Left lobe of liver (tissue), 2 donors: ENCODE results near the gene DNLZ. TPM values are rescaled to one million over a fixed set of nuclear protein-coding genes. Genes with fewer than 3 reads are reported as not detected.
"Not testable (repeated sequence)": the region's sequence is repeated elsewhere in the genome, so short reads cannot be mapped to it uniquely, and the experiment has no call there.

Experiments used
- ATAC-seq: fragments of 200-7000 bp; cut with Tn5 transposase; one replicate; pipeline ENCODE4 v1.9.1; 2020; ENCODE audit warnings: mild to moderate bottlenecking, moderate library complexity
- DNase-seq: peaks from one replicate; pipeline ENCODE4 v3.0.0-alpha.2; 2020; ENCODE audit warnings: low spot score
- total RNA-seq: library from RNA; stranded (reverse); gene quantifications from one replicate; pipeline ENCODE4 v1.2.1, GENCODE V29; 2021
- donor health status: DM: no; HTN: no; CAD: no; lungs with moderate emphysema.
- donor health status: DM: no; HTN: yes; CAD: no.

Gene DNLZ
- total RNA-seq, 1 donor from 2014 or later = 13.8 TPM

DNA sequence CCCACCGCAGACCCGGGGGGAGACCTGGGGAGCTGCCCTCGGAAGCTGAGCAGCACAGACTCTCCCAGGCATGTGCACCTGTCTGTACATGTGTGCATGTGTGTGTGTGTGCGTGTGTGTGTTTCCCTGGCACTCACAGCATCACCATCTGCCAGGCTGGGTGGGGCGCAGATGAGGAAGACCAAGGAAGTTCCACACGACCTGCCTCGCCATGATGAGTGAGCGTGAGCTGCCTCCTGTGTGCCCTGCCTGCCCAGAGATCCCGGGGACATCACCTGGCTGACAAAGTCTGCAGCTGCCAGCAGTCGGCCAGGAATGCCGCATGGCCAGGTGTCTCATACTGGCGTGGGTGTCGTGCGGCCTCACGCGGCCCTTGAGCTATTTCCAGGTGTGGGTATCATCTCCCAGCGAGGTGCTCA, 40.2 kb downstream of the DNLZ start:
- DNase-seq = no peak
- ATAC-seq = no peak

DNA sequence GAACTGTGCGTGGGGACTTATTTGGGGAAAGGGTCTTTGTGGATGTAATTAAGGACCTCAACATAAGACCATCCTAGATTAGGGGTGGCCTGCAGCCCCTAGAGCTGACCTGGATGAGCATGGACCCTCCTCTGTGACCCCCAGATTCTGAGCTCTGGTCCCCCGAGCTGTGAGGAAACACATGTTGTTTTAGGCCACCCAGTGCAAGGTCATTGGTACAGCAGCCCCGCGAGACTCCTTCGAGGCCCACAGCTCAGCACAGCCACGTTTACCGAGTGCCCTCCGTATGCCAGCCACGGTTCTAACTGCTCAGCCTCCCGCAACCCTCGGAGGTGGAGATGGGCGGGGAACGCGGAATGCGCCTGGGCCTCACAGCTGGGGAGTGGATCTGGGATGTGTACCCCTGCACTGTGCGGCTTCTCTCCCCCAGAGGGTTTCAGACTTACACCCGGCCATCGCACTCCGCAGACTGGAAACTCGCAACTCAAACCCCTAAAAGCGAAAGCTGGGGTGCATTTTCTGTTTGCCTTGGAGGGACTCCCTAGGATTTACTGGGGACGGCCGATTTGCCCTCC, 40.7 kb downstream of the DNLZ start:
- ATAC-seq (no peak), DNase-seq (no peak)

DNA sequence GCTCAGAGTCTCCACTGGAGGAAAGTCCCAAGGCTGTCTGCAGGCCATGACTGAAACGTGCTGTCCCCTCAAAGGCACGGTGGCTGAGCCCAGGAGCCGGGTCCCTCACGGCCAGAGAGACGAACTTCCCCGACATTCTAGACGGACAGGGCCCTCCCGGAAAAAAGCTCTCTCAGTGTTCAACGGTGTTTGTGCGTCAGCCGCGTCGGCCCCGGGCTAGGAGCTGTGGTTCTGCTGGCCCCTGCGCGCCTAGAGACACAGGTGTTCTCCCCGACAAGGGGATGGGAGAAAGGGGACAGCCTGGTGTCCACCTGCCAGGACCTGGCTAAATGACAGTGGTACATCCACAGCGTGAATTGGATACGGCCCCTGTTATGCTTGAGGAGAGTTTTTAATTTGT, 42.0 kb downstream of the DNLZ start:
- DNase-seq (no peak), ATAC-seq (no peak)

DNA sequence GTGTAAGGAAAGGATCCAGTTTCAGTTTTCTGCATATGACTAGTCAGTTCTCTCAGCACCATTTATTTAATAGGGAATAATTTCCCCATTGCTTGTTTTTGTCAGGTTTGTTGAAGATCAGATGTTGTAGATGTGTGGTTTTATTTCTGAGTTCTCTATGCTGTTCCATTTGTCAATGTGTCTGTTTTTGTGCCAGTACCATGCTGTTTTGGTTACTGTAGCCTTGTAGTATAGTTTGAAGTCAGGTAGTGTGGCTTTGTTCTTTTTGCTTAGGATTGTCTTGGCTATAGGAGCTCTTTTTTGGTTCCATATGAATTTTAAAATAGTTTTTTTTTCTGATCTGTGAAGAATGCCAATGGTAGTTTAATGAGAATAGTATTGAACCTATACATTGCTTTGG, 42.6 kb downstream of the DNLZ start:
- ATAC-seq, DNase-seq: not testable (repeated sequence)

DNA sequence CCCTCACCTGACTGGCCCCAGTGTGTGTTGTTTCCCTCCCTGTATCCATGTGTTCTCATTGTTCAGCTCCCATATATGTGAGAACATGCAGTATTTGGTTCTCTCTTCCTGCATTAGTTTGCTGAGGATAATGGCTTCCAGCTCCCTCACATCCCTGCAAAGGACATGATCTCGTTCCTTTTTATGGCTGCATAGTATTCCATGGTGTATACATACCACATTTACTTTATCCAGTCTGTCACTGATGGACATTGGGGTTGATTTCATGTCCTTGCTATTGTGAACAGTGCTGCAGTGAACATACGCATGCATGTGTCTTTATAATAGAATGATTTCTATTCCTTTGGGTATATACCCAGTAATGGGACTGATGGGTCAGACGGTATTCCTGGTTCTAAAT, 43.6 kb downstream of the DNLZ start:
- not testable (repeated sequence) for ATAC-seq, DNase-seq

DNA sequence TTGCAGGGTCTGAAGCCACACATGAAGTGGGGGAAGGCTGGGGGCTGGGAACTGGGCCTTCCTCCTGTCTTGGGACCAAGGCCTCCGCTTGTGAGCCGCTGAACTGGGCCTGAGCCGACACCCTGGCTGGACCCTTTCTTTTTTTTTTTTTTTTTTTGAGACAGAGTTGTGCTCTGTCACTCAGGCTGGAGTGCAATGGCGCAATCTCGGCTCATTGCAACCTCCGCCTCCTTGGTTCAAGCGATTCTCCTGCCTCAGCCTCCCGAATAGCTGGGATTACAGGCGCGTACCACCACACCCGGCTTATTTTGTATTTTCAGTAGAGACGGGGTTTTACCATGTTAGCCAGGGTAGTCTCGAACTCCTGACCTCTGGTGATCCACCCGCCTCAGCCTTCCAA, 44.3 kb downstream of the DNLZ start:
- DNase-seq, ATAC-seq: not testable (repeated sequence)

DNA sequence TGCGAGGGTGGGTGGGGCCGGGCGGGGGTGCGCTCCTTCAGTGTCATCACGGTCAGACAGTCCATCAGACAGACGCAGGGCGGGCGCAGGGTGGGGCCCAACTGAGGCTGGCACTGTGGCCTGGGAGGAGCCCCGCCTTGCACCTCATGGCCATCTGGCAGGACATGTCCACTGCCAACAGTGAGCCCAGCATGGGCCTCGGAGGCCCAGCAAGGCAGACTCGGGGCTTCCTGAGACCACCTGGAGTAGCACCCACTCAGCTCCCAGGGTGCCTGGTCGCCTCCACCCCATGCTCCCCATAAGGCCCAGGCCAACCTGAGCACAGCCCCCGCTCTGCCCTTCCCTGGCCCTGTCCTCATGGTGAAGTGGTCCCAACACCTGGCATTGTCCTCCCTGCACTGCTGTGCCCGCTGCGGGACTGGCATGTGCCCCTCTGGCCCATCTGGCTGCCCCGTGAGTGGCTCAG, 44.7 kb downstream of the DNLZ start:
- no peak for DNase-seq
- no peak for ATAC-seq

DNA sequence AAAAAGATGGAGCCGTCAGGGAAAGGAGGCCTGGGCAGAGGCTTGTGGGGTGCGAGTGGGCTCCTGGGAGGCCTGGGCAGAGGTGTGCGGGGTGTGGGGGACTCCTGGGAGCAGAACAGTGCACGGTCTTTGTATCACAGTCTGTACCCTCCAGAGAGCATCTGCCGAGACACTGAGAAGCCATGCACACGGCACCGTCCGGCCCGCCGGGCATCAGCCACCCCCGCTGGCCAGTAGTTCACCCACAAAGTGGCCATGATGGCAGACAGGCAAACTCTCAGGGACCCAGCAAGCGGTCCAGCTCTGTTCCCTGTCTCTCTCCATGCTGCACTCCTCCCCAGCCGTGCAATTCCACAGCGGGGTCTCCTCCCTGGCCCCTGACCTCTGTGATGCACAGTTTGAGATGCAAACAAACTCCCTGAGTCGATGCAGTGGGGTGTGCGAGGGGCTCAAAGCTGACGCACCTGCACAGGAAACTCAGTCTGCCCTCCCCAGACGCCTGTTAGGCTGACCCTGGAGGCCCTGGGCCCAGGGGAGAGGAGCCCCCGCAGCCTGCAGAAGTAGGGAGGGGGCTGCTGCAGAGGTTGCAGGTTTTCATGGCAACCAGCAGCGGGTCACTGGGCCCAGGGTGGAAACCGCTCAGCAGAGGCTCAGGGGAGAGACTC, 45.3 kb downstream of the DNLZ start:
- DNase-seq = no peak
- no peak for ATAC-seq

DNA sequence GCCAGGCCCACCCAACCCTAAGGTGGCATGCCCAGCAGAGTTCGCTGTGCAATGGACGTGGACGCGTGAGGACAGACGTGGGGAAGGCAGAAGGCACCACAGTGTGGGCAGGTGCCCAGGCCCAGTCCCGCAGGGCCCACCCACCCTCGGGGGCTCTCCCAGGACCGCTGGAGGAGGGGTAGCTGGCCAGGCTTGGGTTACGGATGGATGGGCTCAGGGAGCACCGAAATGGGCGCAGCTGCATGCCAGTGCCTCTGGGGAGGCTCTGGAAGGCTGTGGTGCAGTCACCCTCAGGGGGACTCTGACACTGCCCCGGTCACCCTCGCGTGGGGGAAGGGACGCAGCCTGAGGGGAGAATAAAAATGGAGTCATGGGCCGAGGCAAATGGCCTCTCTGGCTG, 45.8 kb downstream of the DNLZ start:
- ATAC-seq (no peak), DNase-seq (no peak)

DNA sequence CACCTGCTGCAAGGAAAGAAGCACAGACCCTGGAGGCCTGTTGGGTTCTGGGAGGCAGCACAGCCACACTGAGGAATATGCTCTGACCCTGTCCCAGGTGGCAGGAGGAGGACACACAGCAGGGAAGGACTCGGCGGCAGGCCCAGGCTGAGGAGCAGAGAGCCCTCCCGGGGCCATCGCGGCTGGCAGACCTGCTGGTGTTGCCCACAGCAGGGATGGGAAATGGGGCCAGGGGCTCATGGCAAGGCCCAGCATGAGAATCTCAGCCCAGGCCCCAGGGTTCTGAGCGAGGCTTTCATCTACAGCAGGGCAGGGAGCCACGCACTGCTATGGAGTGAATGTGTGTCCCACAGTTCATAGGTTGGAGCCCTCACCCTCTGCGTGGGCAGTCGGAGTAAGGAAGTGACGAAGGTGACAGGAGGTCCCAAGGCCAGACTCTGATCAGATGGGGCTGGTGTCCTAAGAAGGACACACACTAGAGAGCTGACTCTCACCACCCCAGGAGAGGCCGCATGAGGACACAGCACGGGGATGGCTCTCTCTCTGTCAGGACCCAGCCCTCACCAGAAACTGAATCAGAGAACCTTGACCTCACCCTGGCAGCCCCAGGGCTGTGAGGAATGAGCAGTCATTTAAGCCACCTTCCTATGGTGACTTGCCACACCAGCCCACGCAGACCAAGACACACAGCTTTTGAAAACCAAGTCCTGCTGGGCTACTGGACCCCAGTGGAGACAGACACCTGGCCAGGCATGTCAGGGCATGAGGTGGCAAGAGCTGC, 46.5 kb downstream of the DNLZ start:
- ATAC-seq = no peak
- no peak for DNase-seq

DNA sequence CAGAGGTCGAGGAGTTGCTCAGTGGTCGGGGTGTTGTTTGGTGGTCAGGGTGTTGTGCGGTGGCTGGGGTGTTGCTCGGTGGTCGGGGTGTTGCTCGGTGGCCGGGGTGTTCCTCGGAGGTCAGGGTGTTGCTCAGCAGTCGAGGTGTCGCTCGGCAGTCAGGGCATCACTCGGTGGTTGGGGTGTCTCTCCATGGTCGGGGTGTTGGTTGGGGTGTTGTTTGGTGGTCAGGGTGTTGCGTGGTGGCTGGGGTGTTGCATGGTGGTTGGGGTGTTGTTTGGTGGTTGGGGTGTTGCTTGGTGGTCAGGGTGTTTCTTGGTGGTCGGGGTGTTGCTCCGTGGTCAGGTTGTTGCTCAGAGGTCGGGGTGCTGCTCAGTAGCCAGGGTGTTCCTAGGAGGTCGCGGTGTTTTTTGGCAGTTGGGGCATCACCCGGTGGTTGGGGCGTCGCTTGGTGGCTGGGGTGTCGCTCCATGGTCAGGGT, 47.2 kb downstream of the DNLZ start:
- DNase-seq = no peak
- no peak for ATAC-seq

DNA sequence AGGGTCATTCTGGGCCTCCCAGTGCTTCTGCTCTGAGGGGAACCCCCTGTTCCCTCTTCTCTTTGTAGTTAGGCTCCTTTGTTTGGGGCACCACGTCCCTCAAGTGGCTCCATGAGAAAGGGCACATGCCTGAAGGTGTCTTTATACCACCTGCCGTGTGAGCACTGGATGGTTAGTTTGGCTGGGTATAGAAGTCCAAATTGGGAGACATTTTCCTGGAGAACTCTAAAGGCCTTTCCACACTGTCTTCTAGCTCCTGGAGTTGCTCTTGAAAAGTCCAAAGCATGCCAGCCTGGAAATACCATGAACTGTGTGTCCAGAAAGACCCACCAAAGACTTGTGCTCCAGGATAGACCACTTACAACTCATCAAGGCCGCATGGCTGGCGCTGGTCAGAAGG, 48.6 kb downstream of the DNLZ start:
- DNase-seq = no peak
- no peak for ATAC-seq

DNA sequence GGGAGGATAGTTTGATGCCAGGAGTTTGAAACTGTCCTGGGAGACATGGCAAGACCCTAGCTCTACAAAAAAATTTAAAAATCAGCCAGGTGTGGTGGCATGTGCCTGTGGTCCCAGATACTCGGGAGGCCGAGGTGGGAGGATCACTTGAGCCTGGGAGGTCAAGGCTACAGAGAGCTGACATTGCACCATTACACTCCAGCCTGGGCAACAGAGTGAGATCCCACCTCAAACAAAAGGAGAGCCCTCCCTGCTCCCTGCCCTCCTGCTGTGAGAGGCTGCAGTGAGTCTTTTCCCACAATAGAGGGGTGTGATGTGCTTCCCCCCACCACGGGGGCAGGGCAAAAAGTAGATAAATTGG, 49.5 kb downstream of the DNLZ start:
- ATAC-seq = no peak
- no peak for DNase-seq

DNA sequence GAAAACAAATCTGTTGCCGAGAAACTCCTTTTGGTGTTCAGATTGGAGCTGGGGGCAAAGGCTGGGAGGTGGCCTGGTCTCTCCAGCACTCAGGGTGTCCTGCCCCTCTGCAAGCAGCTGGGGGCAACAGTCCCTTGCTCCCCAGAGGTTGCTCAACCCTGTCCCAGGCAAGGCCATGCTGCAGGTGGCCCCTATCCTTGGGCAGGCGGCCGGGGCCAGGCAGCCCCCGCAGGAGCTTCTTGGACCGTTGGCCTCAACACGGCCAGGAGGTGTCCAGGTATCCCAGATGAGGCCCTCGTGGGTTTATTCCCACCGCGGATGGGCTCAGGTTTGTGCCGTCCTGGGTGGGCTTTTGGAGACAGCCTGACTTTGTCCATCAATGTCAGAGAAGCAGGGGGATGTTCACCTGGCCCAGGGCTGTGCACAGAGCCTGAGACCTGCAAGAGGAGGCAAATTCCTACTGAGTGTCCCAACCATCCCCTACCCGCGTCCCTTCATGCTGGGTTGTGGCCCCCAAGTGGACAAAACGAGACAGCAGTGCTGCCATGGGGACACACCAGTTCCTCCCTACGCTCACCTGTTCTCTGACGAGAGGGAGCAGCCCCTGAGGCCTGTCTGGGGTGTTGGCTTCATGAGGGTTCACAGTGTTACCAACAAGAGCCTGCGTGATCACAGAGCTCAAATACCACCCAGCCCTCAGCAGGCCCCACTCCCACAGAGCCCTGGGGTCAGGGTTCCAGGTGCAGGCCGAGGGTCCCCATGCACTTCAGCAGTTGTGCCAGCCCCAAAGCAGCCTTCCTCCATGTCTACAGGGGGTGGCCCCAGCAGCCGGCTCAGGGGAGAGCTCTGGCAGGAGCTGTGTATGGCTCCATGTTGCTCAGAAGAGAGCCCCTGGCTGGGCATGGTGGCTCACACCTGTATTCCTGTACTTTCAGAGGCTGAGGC, 50.2 kb downstream of the DNLZ start:
- no peak for DNase-seq
- ATAC-seq = no peak

DNA sequence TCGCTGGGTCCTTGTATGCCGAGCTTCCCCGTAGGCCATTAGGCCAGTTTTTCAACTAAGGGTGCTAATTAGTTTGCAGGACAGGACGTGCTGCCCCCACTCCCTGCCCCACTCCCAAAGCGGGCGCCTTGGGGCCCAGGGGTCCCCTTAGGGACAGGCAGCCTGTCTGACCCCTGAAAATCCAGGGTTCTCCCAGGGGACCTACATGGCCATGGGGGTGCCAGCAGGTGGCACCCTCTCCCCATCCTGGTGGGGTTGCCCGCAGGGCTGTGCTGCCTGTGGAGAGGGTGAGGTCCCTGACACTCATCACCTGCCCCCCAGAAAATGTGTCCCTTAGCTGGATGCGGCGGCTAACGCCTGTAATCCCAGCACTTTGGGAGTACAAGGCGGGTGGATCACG, 51.1 kb downstream of the DNLZ start:
- DNase-seq = no peak
- peak; percentile 80 for ATAC-seq

DNA sequence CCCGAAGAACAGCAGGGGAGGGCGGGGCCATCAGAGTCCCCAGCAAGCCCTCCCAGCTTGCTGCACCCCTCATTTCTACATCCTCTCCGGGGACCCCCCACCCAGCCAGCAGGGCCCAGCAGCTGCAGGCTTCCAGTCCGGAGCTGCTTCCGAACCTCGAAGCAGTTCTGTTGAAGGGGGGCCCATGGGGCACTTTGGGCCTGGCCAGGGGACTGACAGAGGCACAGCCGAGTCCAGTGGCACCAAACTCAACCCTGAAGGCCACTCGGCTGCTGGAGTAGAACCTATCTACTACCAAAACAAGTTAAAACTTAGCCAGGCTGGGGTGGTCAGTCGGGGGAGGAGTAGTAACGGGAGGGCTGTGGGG, 51.6 kb downstream of the DNLZ start:
- no peak for DNase-seq
- ATAC-seq = no peak

DNA sequence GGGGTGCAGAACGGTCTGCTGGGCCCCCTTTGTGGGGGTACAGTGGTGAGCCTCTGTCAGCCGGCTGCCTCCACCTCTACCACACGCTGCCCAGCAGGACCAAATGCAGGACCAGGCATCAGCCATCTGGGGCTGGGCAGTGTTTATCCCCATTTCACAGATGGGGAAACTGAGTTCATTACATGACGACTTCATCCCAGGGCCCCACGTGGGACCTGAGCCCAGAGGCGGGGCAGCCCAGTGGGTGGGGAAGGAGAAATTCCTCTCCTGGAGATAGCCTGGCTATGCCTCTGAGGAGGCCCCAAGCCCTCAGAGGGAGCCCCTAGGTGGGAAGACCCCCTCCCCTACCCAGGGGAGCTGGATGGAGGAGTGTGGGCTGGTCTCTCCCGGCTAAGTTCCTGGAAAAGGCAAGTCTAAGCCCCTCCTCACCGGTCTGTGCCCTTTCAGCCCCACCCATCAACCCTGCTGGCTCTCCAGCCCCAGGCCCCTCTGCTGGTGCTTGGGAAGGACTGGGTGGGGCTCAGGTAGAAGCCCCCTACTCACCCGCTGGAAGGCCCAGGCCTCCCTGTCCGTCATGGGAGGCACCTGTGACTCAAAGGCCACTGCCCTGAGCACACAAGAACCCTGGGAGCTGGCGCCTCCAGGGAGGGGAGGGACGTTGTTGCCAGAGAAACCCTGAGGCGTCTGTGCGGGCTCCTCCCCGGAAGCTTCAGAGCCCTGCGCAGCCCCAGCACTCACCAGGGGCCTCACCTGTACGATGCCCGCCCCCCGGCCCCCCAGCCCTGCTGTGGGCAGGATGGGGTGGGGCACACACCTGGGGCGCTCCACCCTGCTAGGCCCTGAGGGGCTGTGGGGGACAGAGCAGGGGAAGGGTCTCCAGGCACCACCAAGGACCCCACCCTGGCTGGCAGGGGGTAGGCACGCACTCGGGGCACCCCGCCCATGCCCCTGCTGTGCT, 52.2 kb downstream of the DNLZ start:
- no peak for ATAC-seq
- no peak for DNase-seq

DNA sequence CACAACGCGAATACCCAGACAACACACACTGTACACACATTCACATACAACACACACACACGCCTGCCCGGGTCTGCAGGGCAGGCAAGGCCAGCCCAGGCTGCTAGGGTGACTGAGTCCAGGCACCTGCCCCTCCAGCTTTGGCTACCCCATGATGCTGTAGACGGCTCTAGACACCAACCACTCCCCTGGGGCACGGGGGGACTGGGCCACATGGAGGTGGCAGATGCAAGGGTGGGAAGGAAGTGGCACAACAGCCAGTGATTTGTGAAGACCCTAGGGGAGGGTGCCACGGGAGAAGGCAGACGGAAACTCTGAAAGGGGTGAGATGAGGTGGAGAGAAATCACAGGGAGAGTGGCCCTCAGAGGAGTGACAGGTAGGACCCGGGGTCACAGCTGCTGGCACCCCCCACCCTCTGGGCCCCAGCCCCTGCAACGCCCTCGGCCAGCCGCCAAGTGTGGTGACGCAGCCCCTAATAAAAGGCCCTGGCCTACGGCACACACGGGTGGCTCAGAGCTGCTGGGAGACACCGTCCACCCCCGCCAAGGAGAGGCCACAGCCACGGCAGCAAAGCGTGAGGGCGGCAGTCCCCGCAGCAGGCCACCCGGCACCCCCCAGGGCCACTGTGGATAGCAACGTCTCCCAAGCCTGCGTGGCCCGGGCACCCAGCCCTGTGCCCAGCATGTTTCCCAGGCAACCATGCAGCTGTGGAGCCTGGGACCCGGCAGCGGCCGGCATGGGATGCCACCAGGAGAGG, 53.1 kb downstream of the DNLZ start:
- ATAC-seq (no peak), DNase-seq (no peak)

DNA sequence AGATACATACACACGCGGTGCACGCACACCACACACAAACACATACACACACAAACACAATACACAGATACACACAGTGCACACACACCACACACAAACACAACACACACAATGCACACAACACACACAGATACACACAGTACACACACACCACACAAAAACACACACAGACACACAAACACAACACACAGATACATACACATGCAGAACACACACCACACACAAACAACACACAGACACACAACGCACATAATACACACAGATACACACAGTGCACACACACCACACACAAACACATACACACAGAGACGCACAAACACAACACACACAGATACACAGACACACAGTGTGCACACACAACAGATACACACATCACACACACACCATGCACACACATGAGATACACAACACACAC, 53.7 kb downstream of the DNLZ start:
- ATAC-seq (no peak), DNase-seq (no peak)
